Fibroblast of peridontal ligament (primary cell): Measurements from ENCODE around the gene FAM193B.
A peak's percentile ranks its signal among the peaks of the same experiment; 100 is the strongest.

Experiments used
- DNase-seq: peaks from one replicate; pipeline ENCODE4 v3.0.0-alpha.2; 2010; ENCODE audit errors: extremely low read depth

Gene FAM193B

GRCh38 chr5:177500685-177501522, 53.5 kb downstream of the FAM193B start:
- peak; percentile 90 for DNase-seq

- no peak for DNase-seq
These were observed 54.5 kb downstream of the FAM193B start for GRCh38 chr5:177499842-177500241.

GRCh38 chr5:177498013-177498787, 56.2 kb downstream of the FAM193B start:
- no peak for DNase-seq

GRCh38 chr5:177497292-177498012, 56.9 kb downstream of the FAM193B start, which contains the start of gene PDLIM7:
TSS of gene PDLIM7 (minus strand) at chr5:177497604. CDS start at chr5:177496512, 1,092 bp downstream.
- peak; percentile 96 for DNase-seq

GRCh38 chr5:177496727-177497291, 57.6 kb downstream of the FAM193B start:
- DNase-seq, result peak; percentile 90

GRCh38 chr5:177496070-177496726, 58.2 kb downstream of the FAM193B start:
- peak; percentile 55 for DNase-seq

- peak; percentile 93 for DNase-seq
These were observed 58.9 kb downstream of the FAM193B start for GRCh38 chr5:177495243-177496060.

- peak; percentile 82 for DNase-seq
These were observed 59.8 kb downstream of the FAM193B start for GRCh38 chr5:177494346-177495195.

- DNase-seq, result no peak
These were observed 60.5 kb downstream of the FAM193B start for GRCh38 chr5:177493795-177494345.

GRCh38 chr5:177492841-177493240, 61.5 kb downstream of the FAM193B start:
- no peak for DNase-seq

GRCh38 chr5:177491983-177492746, 62.2 kb downstream of the FAM193B start:
- DNase-seq, result no peak

GRCh38 chr5:177491429-177491945, 62.9 kb downstream of the FAM193B start:
- no peak for DNase-seq

- no peak for DNase-seq
These were observed 63.4 kb downstream of the FAM193B start for GRCh38 chr5:177490992-177491391.

GRCh38 chr5:177490311-177490991, 63.9 kb downstream of the FAM193B start:
- no peak for DNase-seq

GRCh38 chr5:177489119-177489716, 65.1 kb downstream of the FAM193B start:
- DNase-seq, result no peak

- DNase-seq, result no peak
These were observed 66.4 kb downstream of the FAM193B start for GRCh38 chr5:177487975-177488374.

GRCh38 chr5:177487144-177487543, 67.2 kb downstream of the FAM193B start:
- DNase-seq, result no peak
